Activated T-cell treated with anti-CD3 and anti-CD28 coated beads, Interleukin-2, amount 50 U/mL, for 48 hours (primary cell): ENCODE measurements around the gene TTC27.
"Not testable (repeated sequence)": the region's sequence is repeated elsewhere in the genome, so short reads cannot be mapped to it uniquely, and the experiment has no call there.

Source experiments
- DNase-seq, 2 experiments: peaks; one replicate each; pipeline ENCODE4 v3.0.0-alpha.2; 2020

The TTC27 gene

DNA sequence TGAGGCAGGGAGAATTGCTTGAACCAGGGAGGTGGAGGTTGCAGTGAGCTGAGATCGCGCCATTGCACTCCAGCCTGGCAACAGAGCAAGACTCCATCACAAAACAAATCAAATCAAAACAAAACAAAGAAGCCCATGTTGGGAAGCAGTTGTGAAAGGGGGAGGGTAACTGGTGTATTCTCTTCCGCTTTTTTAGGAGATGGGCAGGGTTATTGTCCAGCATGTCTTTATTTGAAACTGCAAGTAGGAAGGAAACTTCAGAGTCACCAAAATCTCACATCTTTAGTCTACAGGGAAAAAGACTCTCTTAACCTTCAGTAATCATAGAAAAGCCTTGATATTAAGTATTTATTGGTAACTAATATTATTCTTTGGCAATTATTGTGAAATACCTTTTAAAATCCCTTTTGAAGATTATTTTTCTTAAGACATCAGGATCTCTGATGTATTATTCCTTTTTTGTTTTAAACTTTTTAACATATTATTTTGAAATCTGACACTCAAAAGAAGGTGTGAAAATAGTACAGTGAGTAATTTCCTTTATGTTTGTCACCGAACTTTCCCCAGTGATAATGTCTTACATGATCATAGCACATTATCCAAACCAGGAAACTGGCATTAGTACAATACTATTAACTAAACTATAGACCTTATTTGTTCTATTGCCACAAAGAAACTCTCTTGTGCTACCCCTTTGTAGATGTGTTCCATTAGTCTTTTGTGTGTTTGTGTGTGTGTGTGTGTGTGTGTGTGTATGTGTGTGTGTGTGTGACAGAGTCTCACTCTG, 234.6 kb downstream of the TTC27 start:
- no peak for DNase-seq

DNA sequence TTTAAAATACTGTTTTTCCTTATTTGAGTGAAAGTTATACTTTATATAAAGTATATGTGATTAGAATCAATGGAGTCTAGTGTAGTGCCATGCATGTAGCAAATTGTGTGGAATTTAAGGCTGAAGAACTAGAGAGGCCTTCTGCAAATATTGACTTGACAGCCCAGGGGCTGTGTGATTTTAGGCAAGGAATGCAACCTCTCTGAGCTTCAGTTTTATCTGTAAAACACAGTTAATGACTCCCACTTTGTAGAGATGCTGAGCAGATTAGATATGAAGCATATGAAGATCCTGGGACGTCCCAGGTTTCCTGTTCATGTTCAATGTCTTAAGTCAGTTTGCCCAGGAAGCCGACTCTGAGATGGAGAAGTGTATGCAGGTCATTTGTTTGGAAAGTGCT, 235.5 kb downstream of the TTC27 start:
- DNase-seq, result no peak

DNA sequence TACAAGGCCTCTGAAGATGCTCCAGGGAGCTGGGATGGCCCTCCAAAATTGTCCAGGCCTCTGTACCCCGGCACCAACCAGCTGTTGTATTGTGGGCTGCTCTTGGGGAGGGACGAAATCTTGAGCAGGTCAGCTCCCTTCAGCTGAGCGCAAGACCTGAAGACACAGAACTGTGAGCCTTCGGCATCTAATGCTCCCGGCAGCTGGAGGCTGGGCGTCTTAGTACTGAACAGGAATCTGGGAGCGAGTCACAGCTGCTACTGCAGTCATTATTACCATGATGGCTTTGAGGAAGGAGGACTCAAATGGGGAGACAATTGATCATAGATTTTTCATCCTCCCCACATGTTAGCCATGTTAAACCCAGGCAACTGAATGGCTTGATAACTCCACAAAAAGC, 236.0 kb downstream of the TTC27 start:
- no peak for DNase-seq

DNA sequence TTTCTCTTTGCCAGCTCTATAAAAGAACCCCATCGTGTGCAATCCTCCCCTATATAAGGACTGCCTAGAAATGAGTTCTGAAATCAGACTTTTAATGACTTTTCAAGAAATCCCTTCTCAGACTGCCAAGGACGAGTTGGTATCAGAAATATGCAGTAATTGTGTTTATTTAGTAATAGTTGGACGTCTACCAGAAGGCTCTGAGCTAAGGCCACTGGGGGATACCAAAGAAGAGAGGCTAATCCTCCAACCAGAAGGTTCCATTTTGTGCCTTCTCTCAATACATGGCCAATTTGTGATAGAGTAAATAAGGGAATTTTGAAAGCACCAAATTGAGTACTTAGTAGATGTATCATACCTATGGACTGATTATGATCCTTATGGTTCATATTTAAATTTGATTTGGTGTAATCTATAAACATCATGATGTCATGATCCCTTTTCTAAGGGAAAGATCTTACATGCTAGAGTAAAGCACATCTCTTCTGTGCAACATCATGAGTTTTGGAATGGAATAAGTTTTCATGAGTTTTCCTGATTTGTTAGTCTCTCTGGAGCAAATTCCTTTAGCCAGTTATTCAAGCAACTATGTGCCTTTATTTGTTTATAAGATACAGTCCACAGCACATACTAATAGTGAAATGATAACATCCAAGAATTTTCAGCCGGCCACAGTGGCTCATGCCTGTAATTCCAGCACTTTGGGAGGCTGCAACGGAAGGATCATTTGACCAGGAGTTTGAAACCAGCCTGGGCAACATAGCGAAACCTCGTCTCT, 236.7 kb downstream of the TTC27 start:
- DNase-seq, result no peak

DNA sequence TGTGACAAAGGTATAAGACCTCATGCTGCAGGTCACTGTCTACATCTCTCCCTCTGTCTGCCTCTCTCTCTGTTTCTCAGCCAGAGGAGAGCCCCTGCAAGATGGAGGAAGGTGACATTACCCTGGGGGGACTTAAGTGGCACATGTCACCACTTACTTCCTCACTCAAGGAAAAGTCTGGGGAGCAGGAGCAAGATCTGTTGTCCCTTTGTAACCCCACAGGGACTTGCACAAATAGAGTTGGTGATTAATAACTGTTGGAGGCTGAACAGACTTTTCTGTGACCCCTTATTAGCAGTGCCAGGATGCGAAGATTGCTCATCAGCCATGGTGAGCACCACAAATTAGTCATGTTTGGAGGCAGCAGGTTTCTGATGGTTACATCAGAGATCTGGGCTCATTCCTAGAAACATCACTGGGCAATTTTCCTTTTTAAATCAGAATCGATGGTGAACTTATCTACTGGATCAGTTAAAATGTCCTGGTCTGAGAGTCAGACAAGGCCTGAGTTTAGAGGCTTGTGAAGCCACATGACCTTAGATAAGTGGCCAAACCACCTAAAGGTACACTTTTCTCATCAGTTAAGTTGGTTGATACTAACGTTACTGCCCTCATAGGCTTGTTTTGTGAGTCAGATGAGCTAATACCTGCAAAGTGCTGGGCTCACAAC, 237.7 kb downstream of the TTC27 start:
- no peak for DNase-seq

DNA sequence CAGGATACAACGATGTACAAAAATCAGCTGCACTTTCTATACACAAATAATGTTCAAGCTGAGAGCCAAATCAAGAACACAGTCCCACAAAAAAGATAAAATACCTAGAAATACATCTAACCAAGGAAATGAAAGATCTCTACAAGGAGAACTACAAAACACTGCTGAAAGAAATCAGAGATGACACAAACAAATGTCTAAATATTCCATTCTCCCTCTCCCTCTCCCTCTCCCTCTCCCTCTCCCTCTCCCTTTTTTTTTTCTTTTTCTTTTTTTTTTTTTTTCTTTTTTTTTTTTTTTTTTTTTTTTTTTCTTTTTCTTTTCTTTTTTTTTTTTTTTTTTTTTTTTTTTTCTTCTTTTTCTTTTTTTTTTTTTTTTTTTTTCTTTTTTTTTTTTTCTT, 238.6 kb downstream of the TTC27 start:
- not testable (repeated sequence) for DNase-seq
